Kasumi-1 (cell line): Measurements from ENCODE around the gene ARID3A.

Experiments used
- DNase-seq, 2 experiments: peaks; one replicate each; lab custom pipeline; 2025; lab: John Stamatoyannopoulos, UW

The ARID3A gene

DNA sequence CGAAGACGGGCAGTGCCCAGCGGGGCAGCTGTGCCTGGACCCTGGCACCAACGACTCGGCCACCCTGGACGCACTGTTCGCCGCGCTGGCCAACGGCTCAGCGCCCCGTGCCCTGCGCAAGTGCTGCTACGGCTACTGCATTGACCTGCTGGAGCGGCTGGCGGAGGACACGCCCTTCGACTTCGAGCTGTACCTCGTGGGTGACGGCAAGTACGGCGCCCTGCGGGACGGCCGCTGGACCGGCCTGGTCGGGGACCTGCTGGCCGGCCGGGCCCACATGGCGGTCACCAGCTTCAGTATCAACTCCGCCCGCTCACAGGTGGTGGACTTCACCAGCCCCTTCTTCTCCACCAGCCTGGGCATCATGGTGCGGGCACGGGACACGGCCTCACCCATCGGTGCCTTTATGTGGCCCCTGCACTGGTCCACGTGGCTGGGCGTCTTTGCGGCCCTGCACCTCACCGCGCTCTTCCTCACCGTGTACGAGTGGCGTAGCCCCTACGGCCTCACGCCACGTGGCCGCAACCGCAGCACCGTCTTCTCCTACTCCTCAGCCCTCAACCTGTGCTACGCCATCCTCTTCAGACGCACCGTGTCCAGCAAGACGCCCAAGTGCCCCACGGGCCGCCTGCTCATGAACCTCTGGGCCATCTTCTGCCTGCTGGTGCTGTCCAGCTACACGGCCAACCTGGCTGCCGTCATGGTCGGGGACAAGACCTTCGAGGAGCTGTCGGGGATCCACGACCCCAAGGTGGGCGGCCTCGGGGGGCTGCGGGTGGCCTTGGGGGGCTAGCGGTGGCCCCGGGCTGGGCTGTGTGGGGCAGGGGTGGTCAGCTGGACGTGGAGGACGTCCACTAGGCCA lies 79.2 kb downstream of the ARID3A start:
- DNase-seq: no peak

GRCh38 chr19:1006711-1007398 lies 81.0 kb downstream of the ARID3A start:
- no peak for DNase-seq

- DNase-seq: no peak
Measured at GRCh38 chr19:1007399-1008251, 81.8 kb downstream of the ARID3A start.

DNA sequence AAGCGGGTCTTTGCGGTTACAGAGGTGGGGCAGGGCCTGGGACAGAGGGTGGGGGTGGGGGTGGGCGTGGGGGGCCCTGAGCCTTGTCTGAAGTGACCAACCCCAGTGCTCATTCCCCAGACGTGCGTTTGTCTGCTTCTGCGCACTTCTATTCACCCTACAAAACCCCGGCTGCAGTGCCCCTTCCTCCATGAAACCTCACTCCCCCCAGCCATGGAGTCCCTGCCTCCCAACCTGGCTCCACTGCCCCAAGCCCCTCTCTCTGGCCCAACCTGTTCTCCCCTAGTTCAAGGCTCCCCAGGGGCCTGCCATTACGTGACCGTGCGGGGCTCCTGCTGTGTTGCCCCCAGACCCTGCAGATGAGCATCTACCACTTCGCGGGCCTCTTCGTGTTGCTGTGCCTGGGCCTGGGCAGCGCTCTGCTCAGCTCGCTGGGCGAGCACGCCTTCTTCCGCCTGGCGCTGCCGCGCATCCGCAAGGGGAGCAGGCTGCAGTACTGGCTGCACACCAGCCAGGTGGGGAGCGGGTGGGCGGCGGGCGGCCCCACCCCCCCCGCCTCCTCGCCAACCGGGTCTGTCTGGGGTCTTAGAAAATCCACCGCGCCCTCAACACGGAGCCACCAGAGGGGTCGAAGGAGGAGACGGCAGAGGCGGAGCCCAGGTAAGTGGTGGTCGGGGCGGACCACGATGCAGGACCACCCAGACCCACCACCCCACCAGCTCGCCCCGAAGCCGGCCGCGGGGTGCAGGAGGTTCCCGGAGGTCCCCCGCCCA lies 82.6 kb downstream of the ARID3A start:
- DNase-seq: no peak

DNA sequence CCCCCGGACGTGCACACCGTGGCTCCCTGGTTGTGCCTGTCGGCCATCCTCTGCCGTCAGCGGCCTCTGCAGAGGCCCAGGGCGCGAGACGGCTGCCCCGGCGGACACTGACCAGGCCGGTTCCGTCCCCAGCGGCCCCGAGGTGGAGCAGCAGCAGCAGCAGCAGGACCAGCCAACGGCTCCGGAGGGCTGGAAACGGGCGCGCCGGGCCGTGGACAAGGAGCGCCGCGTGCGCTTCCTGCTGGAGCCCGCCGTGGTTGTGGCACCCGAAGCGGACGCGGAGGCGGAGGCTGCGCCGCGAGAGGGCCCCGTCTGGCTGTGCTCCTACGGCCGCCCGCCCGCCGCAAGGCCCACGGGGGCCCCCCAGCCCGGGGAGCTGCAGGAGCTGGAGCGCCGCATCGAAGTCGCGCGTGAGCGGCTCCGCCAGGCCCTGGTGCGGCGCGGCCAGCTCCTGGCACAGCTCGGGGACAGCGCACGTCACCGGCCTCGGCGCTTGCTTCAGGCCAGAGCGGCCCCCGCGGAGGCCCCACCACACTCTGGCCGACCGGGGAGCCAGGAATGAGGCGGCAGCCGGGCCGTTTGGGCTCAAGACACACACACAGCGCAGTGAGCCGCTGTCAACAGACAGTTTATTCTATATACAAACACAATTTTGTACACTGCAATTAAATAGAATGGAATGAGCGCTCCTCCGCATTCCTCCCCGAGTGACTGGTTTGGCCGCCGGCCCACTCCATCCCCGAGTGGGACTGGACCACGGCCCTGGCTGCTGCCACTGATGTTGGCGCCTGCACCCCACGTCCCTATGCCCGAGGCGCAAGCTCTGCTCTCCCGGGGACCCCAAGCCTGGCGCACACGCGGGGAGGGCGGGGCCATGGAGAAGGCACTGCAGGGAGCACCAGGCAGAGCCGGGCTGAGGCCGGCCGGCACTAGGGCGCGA lies 83.5 kb downstream of the ARID3A start:
- DNase-seq: no peak

DNA sequence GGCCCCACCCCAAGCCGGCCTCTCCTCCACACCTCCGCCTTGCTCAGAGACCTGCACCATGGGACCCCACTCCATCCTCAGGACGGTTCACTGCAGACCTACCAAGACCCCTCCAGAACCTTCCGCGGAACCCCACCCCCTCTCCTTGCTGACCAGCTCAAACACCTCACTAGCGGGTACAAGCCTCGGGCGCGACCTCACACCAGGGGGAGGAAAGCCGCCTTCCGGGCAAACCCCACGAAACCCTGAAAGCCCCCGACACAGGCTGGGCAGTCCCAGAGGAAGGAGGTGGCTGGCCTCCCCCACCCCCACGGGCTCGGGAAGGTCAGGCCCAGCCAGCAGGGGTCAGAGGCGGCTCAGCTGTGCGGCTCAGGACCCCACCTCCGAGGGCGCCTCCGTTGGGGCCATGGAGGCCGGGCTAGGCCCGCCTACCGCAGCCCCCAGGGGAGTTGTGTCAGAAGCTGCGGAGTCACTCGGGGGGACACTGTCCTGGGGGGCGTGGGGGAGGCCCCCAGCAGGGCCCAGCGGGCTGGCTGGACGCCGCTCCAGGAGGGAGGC lies 84.2 kb downstream of the ARID3A start:
- DNase-seq: no peak

DNA sequence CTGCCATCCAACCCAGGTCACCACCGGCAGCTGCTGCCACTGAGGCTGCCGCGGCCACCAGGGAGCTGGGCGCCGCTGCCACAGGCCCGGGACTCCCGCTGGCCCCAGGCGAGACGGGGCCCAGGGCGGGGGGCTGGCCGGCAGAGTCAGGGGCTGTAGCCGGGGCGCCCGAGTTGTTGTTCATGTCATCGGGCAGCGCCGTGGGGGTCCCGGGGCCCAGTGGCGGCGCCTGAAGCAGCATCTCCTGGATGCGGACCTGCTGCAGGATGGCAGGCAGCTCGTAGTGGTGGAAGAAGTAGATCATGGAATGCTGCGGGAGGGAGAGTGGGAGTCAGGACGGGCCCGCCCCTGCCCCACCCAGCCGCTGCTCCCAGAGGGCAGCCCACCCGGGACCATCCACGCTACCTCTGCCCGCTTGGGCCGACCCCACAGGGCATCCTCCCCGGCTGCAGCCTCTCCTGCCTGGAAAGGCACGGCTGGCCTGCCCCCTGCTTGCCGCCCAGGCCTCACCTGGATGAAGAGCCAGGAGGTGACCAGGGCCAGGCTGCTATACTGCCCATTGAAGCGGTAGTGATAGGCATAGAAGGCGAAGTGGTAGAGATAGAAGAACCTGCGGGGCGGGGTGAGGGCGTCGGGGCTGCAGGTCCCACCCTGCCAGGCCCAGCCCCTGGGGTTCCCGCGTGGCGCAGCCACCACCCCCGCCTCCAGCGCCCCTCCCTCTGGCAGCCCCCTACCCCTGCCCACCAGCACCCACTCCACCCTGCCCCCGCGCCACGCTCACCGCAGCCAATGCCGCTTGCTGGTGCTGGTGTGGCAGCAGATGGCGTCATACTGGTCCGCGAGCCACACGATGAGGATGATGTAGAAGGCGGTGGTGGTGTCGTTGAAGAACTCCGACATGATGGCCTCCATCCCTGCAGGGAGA lies 85.0 kb downstream of the ARID3A start:
- DNase-seq: no peak

GRCh38 chr19:1011831-1012333 lies 86.0 kb downstream of the ARID3A start:
- no peak for DNase-seq

- DNase-seq: no peak
Measured at GRCh38 chr19:1012334-1012733, 86.5 kb downstream of the ARID3A start.

- DNase-seq: no peak
Measured at GRCh38 chr19:1013218-1013617, 87.4 kb downstream of the ARID3A start.

DNA sequence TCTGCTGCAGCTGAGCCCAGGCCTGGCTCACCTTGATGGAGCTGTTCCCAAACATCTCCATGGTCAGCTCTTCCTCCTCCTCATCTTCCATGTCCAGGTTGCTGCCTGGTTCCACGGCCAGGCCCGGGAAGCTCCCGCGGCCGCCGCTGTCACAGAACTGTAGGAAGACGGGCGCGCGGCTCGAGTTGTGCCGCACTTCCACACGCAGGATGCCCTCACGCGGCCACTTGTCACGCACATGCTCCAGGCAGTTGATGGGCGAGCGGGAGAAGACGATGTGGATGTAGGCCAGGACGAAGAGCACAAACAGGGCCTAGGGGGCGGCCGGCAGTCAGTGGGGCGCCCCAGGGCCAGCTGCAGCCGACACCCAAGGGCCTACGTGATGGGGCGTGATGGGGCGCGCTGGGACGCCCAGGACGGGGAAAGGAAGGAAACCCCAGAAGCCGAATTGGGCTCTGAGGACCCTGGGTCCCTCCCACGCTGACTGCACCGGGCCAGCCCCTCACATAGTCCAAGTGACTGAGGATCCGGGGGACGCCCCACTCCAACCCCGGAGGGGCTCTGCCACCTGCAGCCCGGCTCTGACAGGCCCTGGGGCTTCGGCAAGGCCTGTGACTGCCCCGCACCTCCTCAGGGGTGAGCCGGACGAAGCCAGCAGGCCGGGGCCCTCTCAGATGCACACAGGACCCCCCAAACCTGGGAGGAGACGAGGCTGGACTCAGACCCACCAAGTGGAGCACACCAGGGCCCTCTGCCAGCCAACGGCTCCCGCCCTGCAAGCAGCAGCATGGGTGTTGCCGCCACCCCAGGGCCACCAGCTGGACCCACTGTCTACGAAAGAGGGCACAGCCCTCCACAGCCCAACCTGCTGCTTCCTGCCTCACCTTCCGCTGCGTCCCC lies 88.6 kb downstream of the ARID3A start:
- DNase-seq: no peak

DNA sequence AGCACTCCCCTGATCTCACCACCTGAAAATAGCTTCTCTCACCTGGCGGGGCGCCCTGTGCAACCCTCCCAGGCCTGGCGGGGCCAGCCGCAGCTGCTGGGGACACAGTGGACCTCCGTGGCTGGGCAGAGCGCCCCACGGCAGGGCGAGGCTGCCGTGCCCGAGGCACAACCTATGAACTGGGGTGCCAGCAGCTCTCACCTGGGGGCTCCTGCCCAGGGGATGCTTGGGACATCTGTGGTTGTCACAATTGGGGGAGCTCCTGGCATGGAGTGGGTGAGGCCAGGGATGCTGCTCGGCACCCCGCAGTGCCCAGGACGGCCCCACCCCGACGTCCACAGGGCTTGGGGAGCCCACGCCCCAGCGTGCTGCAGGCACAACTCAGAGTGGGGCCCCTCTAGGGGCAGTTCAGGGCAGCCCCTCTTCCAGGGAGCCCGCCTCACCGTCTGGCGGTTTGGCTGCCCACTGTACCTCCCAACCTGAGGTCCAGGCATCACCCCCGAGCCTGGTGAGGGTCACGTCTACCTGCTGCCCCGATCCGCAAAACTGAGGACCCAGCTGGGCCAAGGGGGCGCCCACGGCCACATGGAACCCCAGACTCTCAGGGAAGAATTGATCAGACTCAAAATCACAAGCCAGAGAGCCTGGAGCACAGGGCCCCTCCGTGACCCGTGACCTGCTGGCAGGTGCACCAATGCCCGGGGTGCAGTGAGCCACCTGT lies 89.4 kb downstream of the ARID3A start:
- DNase-seq: no peak

DNA sequence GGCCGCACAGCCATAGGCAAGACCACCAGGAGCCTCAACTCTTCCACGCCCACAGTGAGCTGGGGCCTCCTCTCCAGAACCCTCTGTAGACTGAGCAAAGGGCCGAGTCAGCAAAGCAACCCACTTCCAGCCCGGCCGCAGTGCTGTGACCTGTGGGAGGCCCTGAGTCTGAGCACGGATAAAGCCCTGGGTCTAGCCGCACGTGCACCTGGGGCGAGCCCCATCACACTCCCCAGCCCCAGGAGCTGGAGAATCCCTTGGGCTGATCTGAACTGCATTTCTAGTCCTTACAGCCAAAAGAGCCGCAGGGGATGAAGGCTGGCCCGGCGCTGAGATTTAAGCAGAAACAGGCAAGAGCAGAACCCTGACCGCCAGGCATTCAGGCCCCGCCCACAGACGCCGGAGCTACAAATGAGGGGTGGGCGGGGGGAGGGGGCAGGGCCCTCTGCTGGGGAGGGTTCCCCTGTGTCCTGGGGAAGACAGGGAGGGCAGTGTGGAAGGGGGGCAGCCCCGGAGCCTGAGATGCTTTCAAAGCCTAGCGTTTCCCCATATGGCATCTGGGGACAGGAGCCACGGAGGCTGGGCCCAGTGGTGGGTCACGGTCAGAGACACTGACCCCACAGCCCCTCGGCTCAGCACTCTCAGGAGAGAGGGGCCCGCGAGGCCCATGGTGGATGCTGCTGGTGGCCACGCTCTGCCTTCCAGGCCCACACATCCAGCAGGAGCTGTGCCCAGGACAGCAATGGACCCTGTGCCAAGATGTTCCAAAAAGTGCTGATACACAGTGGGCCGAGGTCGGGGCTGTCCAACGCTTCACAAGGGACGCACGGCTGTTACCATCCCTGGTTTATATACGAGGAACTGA lies 90.2 kb downstream of the ARID3A start:
- no peak for DNase-seq

DNA sequence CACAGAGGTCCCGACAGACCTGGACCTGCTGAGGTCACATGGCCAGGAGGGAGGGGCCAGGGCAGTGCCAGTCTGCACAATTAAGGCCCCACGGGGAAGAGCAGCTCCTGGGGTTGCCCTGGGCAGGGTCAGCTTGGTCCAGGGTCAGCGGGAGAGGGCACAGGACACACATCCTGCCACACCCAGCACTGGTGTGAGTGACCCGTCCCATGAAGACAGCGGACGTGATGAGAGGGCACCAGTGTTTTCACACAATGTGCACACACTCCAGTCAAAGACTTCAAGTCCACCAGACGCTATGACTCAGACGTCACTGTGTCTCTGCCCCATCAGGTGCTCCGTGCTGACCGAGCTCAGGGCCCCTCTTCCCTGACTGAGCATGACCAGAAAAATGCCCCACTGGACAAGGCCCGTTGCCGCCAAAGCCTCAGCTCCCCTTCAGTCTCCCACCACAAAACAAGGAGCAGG lies 90.8 kb downstream of the ARID3A start:
- no peak for DNase-seq

- no peak for DNase-seq
Measured at GRCh38 chr19:1017115-1017905, 91.5 kb downstream of the ARID3A start.
